Stimulated activated CD8-positive, alpha-beta memory T cell treated with anti-CD3 and anti-CD28 coated beads, Interleukin-4, amount 100 ng/mL, for 4 hours (primary cell): ENCODE data around the gene CCDC51.

Experiments used
- DNase-seq, 2 donors: peaks; one replicate each; pipeline ENCODE4 v3.0.0-alpha.2; 2020; ENCODE audit warnings: low read depth in 2 of 2, low spot score in 1 of 2

CCDC51 gene

DNA sequence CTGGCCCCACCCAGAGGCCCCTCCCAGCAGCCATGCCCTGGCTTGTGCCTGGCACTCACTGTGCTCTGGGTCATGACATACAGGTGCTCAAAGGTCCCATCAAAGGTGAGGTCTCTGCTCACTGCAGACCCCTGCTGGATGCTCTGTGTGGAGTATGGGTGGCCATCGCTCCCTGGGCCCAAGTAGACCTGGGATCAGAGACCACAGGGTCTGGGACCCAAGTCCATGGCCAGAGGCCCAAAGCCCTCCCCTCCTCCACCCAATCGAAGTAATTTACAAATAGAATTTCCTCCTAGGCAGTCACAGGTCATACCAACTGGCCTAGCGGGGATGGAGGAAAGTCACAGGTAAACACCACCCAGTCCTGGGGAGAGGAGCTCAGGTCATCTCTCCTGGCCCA, 17.6 kb downstream of the CCDC51 start:
- DNase-seq = no peak

- no peak for DNase-seq
Observed at GRCh38 chr3:48420561-48420960, 19.4 kb downstream of the CCDC51 start.

DNA sequence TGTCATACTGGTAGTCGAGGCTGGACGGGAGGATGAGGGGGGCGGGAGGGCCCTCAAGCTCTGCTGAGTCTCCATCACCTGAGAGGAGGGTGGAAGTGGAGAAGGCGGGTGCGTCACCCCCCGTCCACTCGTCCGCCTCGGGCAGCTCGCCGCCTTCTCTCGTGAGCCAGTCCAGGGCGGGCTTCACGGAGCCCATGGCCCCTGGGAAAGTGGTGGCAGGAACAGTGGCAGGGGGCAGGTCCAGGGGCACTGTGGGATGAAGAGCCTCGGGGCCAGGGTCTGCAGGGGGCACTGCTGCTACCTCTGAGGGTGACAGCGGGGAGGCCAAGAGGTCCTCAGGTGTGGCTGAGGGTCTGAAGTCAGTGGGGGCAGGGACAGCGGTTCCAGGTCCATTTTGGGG, 20.3 kb downstream of the CCDC51 start:
- DNase-seq = no peak

DNA sequence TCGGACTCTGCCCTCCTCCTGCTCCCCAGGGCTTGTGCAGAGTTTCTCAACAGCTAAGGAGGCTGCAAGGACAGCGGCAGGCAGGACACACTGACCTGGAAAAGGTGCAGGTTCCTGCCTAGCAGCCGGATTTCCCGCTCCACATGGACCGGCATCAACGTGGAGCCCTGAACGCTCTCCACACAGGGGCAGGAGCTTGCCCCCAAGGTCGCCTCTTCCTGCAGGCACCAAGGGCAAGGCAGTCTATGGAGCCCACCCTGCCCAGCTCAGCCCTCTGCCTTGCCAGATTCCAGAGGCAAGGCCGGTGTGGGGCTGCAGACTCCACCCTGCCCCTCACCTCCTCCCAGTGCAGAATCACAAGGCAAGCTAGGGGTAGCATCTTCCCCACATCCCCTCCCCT, 20.8 kb downstream of the CCDC51 start:
- DNase-seq = no peak

DNA sequence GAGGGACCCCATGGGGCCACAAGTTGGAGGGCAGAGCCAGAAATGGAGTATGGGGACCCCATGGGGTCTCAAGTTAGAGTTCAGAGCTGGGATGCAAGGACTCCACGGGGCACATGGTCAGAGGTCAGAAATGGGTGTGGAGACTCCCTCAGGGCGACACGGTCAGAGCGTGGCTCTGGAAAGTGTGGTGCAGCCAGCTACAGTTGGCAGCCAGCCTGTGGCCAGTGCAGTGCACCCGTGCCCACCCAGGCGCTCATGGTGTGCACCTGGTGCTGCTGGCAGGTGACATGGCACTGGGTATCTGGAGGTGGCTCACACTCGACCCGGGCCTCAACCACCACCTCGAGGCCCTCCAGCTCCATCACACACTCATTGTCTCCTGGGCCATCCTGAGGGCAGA, 21.3 kb downstream of the CCDC51 start:
- no peak for DNase-seq

DNA sequence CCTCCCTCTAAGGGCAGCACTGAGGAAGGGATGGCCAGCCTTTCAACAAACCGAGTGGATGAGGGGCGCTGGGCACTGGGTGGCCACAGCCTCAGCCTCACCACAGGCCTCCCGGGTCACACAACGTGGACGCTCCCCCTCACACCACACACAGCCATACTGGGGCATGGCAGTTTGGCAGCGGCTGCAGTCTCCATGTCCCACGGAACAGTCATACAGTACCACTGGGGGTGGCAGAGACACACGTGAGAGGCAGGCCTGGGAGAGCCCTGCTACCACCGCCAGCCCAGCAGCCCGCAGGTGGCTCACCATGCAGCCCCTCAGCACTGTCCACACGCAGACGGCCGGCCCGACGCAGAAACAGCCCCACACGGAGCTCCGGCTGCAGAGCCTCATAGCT, 21.8 kb downstream of the CCDC51 start:
- no peak for DNase-seq

- no peak for DNase-seq
Observed at GRCh38 chr3:48417529-48418108, 22.3 kb downstream of the CCDC51 start.

DNA sequence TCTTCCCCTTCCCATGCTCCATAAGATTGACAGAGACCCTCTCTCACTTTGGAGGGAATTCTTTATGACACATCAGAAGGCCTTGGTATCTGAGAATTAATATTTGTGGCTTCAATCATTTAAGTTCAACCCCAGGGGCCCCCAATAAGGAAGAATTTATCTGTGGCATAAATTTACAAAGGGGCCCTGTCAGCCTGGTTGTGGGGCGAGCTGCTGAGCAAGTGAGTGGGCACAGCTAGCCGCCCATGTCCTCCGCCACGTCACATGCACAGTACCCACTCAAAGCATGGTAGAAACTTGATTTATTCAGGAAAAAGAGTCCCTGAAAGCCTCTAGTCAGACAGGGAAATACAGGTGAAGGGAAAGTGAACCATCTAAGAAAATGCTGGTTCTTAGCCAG, 23.4 kb downstream of the CCDC51 start:
- DNase-seq = no peak

DNA sequence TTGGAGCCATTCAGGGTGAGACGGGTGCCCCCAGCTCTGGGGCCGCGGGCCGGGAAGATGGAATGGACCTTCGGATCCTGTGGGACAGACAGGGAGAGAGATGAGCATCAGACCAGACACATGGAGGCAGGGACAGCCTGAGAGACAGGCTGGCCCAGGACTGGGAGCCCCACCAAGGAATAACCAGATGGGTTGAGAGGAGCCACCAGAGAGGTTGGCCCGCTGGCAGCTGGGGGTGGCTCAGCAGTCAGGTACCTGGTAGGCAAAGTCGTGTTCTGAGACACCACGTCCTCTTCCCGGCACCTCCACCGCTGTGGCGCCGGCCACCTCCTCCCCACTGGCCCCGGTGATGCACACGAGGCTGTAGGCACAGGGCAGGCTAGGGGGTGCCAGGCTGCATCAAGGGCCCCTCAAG, 23.8 kb downstream of the CCDC51 start:
- DNase-seq = no peak

GRCh38 chr3:48415251-48415953, 24.5 kb downstream of the CCDC51 start:
- no peak for DNase-seq

DNA sequence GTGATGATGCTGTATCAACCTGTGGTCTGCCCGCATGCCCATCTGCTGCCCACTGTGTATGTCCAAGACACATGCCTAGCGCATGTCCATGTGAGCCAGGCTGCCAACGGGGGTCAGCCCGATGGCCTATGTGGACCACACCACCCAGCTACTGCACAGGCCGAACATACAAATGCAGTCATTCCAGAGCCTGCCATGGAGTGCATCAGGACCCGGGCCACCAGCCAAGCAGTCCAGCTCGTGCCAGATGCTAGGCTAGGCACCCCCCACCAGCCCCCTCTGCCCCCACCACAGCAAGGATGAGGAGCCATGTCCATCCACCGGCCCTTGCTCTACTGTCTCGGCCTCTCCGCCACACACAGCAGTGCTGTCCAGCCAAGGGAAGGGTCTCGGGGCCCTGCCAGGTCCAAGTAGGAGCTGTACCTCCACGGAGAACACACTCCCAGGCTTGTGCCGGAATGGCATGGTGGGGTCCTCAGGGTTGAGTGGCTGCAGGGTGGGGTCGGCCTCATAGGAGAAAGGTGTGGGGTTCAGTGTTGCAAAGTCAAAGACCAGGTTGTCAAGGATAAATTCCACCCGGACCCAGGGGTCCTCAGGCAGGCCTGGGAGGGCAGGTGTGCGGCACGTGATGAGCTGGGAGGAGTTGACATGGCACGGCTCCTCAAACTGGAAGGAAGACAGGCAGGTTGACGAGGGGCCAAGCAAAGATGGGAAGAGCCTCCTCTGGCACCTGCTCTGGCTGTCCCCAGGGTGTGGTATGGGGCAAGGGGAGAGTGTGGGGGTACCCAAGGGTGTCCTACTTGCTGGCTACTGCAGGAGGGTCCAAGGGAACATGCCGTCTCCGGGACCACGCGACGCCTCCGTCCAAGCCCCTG, 25.3 kb downstream of the CCDC51 start:
- DNase-seq = no peak

- DNase-seq = no peak
Observed at GRCh38 chr3:48413611-48414010, 26.3 kb downstream of the CCDC51 start.

DNA sequence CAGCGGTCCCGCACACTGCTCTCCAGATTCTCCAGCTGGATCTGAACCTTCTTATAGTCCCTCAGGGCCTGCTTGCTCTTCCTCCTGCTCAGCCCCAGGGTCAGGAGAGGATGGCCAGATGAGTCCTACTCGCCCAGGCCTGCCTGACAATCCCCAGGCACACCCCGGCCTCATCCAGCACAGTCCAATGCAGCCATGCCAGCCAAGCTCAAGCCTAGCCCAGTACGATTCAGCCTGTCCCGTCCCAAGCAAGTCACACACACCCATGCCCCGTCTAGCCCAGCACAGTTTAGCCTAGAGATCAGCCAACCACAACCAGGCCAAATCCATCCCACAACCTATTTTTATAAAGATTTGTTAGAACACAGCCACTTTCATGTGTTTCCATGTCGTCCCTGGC, 26.8 kb downstream of the CCDC51 start:
- no peak for DNase-seq

DNA sequence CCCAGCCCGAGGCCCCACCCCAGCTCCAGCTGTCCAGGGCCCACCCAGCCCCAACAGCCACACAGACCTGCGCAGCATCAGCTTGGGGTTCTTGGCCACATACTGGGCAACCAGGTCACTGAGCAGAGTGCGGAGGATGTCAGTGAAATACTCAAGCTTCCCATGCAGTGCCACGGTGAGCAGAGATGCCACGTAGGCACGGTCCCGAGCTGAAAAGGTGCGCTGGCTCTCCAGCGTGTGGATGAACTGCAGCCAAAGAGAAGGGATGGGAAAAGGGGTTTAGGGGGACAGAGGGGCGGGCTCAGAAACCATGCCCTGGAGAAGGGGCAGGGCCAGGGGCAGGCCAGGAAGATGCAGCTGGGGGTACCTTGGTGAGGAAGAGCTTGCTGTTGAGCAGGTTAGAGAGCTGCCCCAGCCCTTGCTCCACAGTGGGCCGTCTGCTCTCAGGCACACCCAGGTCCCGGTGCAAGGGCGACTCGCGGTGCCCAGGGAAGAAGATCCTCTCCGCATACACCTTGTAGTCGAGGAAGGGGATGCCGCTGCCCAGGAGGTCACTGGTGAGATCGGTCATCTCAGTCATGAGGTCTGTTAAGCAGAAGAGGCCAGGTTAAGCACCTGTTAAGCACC, 27.4 kb downstream of the CCDC51 start:
- DNase-seq = no peak

- no peak for DNase-seq
Observed at GRCh38 chr3:48411606-48412374, 28.1 kb downstream of the CCDC51 start.

- no peak for DNase-seq
Observed at GRCh38 chr3:48411041-48411588, 28.8 kb downstream of the CCDC51 start.

- DNase-seq = no peak
Observed at GRCh38 chr3:48410205-48411040, 29.5 kb downstream of the CCDC51 start.

- no peak for DNase-seq
Observed at GRCh38 chr3:48409291-48410201, 30.4 kb downstream of the CCDC51 start.

DNA sequence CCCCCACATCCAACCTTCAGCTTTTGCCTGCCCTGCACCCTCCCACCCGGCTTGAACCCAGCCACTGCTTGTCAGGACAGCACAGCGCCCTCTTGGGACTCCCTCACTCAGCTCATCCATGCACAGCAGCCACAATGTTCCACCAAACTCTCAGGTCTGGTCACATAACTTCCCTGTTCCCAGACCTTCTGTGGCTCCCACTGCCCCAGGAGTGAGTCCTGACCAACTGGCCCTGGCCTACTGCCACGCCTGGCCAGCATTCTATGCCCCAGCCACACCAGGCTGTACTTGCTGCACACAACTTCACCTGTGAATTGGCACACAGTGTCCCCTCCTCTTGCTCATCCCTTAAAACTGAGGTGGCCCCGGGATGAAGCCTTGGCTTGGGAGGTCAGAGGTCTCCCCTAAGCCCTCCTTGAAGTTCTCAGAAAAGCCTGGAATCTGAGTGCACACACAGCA, 31.1 kb downstream of the CCDC51 start:
- no peak for DNase-seq
